Measurements from ENCODE around the gene RNF150.

GRCh38 chr4:140930011-140930410, 203.3 kb downstream of the RNF150 start:
- no peak for TF ChIP-seq CTCF (conservative IDR thresholded peaks at IDR 0.05; ENCODE audit: low read depth, low read length)
- no peak for TF ChIP-seq EZH2 (IDR thresholded peaks at IDR 0.05; ENCODE audit: borderline replicate concordance, low read depth, low read length, poor library complexity, severe bottlenecking)

Data from A673 (cell line).